Endothelial cell of umbilical vein (primary cell): ENCODE measurements around the gene PIGZ. TPM values are rescaled to one million over a fixed set of nuclear protein-coding genes. Genes with fewer than 3 reads are reported as not detected.

ENCODE experiments used
- BruUV-seq: library from RNA; stranded (reverse); fragments of 400-500 nt; replicated peaks from 2 replicates; lab custom pipeline; 2021; lab: Mats Ljungman, UMichigan
- CTCF ChIA-PET: fragments of 300-600, 350-600 bp; sonication (Branson Sonifier 250); formaldehyde crosslinking; loops from one replicate; lab custom pipeline; 2021; ENCODE audit warnings: antibody characterized with exemption, inconsistent platforms; lab: Charles Lee
- POLR2A ChIA-PET: fragments of 300-600, 350-600 bp; sonication (Branson Sonifier 250); formaldehyde crosslinking; loops from one replicate; lab custom pipeline; 2021; ENCODE audit warnings: antibody characterized with exemption, inconsistent platforms; lab: Charles Lee
- DNase-seq: peaks from one replicate; pipeline ENCODE4 v3.0.0-alpha.2; 2011; ENCODE audit warnings: low read depth, low spot score
- FAIRE-seq: peaks from 2 replicates; lab custom pipeline; 2011; peaks lifted over from hg19 to GRCh38; lab: Jason Lieb, UNC
- H2AFZ ChIP-seq: 2 replicates; pipeline ENCODE4 v1.6.0; 2012; ENCODE audit warnings: low read depth, low read length, control low read depth, inconsistent platforms
- H3K27ac ChIP-seq: 2 replicates; pipeline ENCODE4 v1.5.1; 2011; ENCODE audit warnings: low read depth, mild to moderate bottlenecking, control low read depth, low read length, moderate library complexity; ENCODE audit not compliant: insufficient read depth
- H3K27me3 ChIP-seq, 2 experiments: 2 replicates each; pipeline versions ENCODE4 v1.6.0 to v1.6.1; 2011; ENCODE audit warnings: low read length in 2 of 2, mixed read lengths in 1 of 2; ENCODE audit not compliant: control insufficient read depth in 2 of 2, insufficient read depth in 2 of 2
- H3K36me3 ChIP-seq, 2 experiments: 2 replicates in 1 of 2; 3 replicates in 1 of 2; pipeline ENCODE4 v1.5.1; 2011; ENCODE audit warnings: low read length in 2 of 2, mild to moderate bottlenecking in 1 of 2, moderate library complexity in 1 of 2; ENCODE audit not compliant: control insufficient read depth in 2 of 2, insufficient read depth in 2 of 2; ENCODE audit errors: extremely low read depth in 1 of 2
- H3K4me1 ChIP-seq: 3 replicates; pipeline ENCODE4 v1.5.1; 2011; ENCODE audit warnings: mild to moderate bottlenecking, low read length; ENCODE audit not compliant: control insufficient read depth, insufficient read depth; ENCODE audit errors: extremely low read depth
- H3K4me2 ChIP-seq: 2 replicates; pipeline ENCODE4 v1.6.1; 2011; ENCODE audit warnings: low read length, control low read depth, mixed read lengths; ENCODE audit not compliant: insufficient read depth
- H3K4me3 ChIP-seq, 3 experiments: fragments of 200-600 bp in 1 of 3; sonication (generic), shearing (Covaris generic) in 1 of 3; replicated peaks in 1 of 3; 2 replicates each; pipeline ENCODE4 v1.5.1; 2011 to 2016; ENCODE audit warnings: control low read depth in 3 of 3, low read length in 3 of 3, mild to moderate bottlenecking in 2 of 3, inconsistent platforms in 1 of 3, low read depth in 1 of 3, moderate library complexity in 1 of 3; ENCODE audit not compliant: insufficient read depth in 1 of 3
- H3K79me2 ChIP-seq: 2 replicates; pipeline ENCODE4 v1.6.0; 2012; ENCODE audit warnings: low read length, inconsistent platforms; ENCODE audit not compliant: control insufficient read depth, insufficient read depth
- H3K9ac ChIP-seq: replicated peaks from 2 replicates; pipeline ENCODE3; 2011; ENCODE audit warnings: low read length, control low read depth; ENCODE audit not compliant: insufficient read depth; ENCODE audit errors: extremely low read depth
- H3K9me1 ChIP-seq: replicated peaks from 3 replicates; pipeline ENCODE4 v1.6.0; 2011; ENCODE audit warnings: mild to moderate bottlenecking, low read length; ENCODE audit not compliant: control insufficient read depth, insufficient read depth; ENCODE audit errors: extremely low read depth
- H3K9me3 ChIP-seq: replicated peaks from 2 replicates; pipeline ENCODE4 v1.5.1; 2012; ENCODE audit warnings: low read length, inconsistent platforms; ENCODE audit not compliant: control insufficient read depth, insufficient read depth
- H4K20me1 ChIP-seq: replicated peaks from 2 replicates; pipeline ENCODE3; 2011; ENCODE audit warnings: mild to moderate bottlenecking, low read length; ENCODE audit not compliant: control insufficient read depth, insufficient read depth; ENCODE audit errors: extremely low read depth
- CTCF ChIP-seq, 2 donors: IDR thresholded peaks; 1 replicate in 1 of 2; 2 replicates in 1 of 2; pipeline ENCODE4 v1.5.1; 2011; ENCODE audit warnings: low read length in 2 of 2, mild to moderate bottlenecking in 2 of 2, moderate library complexity in 2 of 2, control low read depth in 1 of 2, inconsistent platforms in 1 of 2, low read depth in 1 of 2; ENCODE audit not compliant: insufficient read depth in 1 of 2; ENCODE audit errors: extremely low read depth in 1 of 2
- EZH2 ChIP-seq: IDR thresholded peaks from 2 replicates; pipeline ENCODE4 v1.6.1; 2012; ENCODE audit warnings: borderline replicate concordance, low read depth, mild to moderate bottlenecking, moderate library complexity, low read length, inconsistent platforms; ENCODE audit not compliant: severe bottlenecking
- FOS ChIP-seq: IDR thresholded peaks from 2 replicates; pipeline ENCODE4 v1.6.1; 2011; ENCODE audit warnings: mild to moderate bottlenecking, low read length, moderate library complexity, borderline replicate concordance; ENCODE audit not compliant: insufficient read depth
- GATA2 ChIP-seq: IDR thresholded peaks from 2 replicates; pipeline ENCODE4 v1.7.0; 2011; ENCODE audit warnings: low read depth, mild to moderate bottlenecking, moderate library complexity, mixed read lengths, low read length; ENCODE audit not compliant: insufficient read length, insufficient read depth
- JUN ChIP-seq: IDR thresholded peaks from 2 replicates; pipeline ENCODE4 v1.6.1; 2011; ENCODE audit warnings: borderline replicate concordance, low read depth; ENCODE audit not compliant: insufficient read length, insufficient read depth
- MAX ChIP-seq: IDR thresholded peaks from 2 replicates; pipeline ENCODE4 v1.6.1; 2011; ENCODE audit not compliant: insufficient read depth, insufficient read length
- MYC ChIP-seq: IDR thresholded peaks from one replicate; pipeline ENCODE4 v1.6.1; 2011; ENCODE audit warnings: mild to moderate bottlenecking, low read depth, low read length
- POLR2A ChIP-seq: IDR thresholded peaks from 2 replicates; pipeline ENCODE4 v1.6.1; 2012; ENCODE audit warnings: low read depth, mild to moderate bottlenecking, control low read depth, low read length
- POLR2AphosphoS5 ChIP-seq: IDR thresholded peaks from 2 replicates; pipeline ENCODE4 v1.6.1; 2012; ENCODE audit warnings: low read depth, mild to moderate bottlenecking, control low read depth, low read length, moderate library complexity; ENCODE audit not compliant: insufficient read depth
- dilution Hi-C: fragments of 300-500 bp; cut with MboI; formaldehyde crosslinking; loops from one replicate; pipeline ENCODE4 v1.15.0; 2019; ENCODE audit warnings: low sequenced_read_pairs; ENCODE audit not compliant: extremely low pct_ligation_motif_present
- intact Hi-C: fragments of 100-400 bp; cut with micrococcal nuclease; formaldehyde crosslinking; loops from one replicate; pipeline ENCODE4 v1.10.0; 2022
- polyA plus RNA-seq, 4 experiments: library from polyadenylated mRNA; depleted of rRNA in 3 of 4; stranded (reverse) in 3 of 4; unstranded in 1 of 4; fragments of >200 nt; gene quantifications; 2 replicates each; pipeline versions ENCODE4 v1.2.1 to v1.2.3, GENCODE V29; 2011 to 2012; ENCODE audit warnings: missing spikeins in 1 of 4
- total RNA-seq: library from RNA; stranded (reverse); gene quantifications from 2 replicates; pipeline ENCODE4 v1.2.3, GENCODE V29; 2021

Gene PIGZ
- total and polyA plus RNA-seq, 2 donors (not counting 3 experiments of a cell fraction or from before 2014, with no cell fraction given) = 6.0 to 6.5 TPM

GRCh38 chr3:196920733-196921132 lies 47.9 kb downstream of the PIGZ start:
- H3K9me1 ChIP-seq = no peaks in the 10 kb centered on the region
- no peaks in the 10 kb centered on the region for H4K20me1 ChIP-seq
- ChIA-PET POLR2A (no interaction called here), CTCF (no interaction called here)
- H3K79me2 ChIP-seq = no peaks in the 10 kb centered on the region
- DNase-seq (no peak), FAIRE-seq (no peak)
- peaks cover 0 to 1% of the 10 kb centered on the region in 2 experiments for H3K36me3 ChIP-seq
- no peak overlapping the region for H3K27ac ChIP-seq
- intact Hi-C loops = no loop called here
- no peak overlapping the region for H3K9ac ChIP-seq
- H3K9me3 ChIP-seq = no peaks in the 10 kb centered on the region
- H3K27me3 ChIP-seq = no peaks in the 10 kb centered on the region
- no peak overlapping the region for H2AFZ ChIP-seq
- no TSS peak for BruUV-seq
- H3K4me2 ChIP-seq = no peak overlapping the region
- H3K4me1 ChIP-seq = no peaks in the 10 kb centered on the region
- TF ChIP-seq POLR2AphosphoS5 = no peak
- TF ChIP-seq FOS = no peak
- no peak for TF ChIP-seq EZH2
- no peak for TF ChIP-seq GATA2
- no peak for TF ChIP-seq CTCF (IDR thresholded peaks at IDR 0.05; ENCODE audit: extremely low read depth in 1 of 2, insufficient read depth in 1 of 2, low read depth in 1 of 2, low read length in 2 of 2)
- TF ChIP-seq JUN = no peak
- TF ChIP-seq POLR2A = no peak
- no peak for TF ChIP-seq MAX
- TF ChIP-seq MYC = no peak
- dilution Hi-C loops = no loop called here
- H3K4me3 ChIP-seq = no peak overlapping the region
